Left renal cortex interstitium (tissue), 4 donors: Measurements from ENCODE around the gene RASL11A. TPM values are rescaled to one million over a fixed set of nuclear protein-coding genes. Genes with fewer than 3 reads are reported as not detected.
"Not testable (repeated sequence)": the region's sequence is repeated elsewhere in the genome, so short reads cannot be mapped to it uniquely, and the experiment has no call there.

Experiments
- DNase-seq, 4 donors: peaks; one replicate each; pipeline ENCODE4 v3.0.0-alpha.2; 2013; ENCODE audit warnings: low read depth in 4 of 4, low spot score in 2 of 4, missing footprints in 1 of 4
- polyA plus RNA-seq, 4 donors: library from polyadenylated mRNA; unstranded; fragments of 120-200 nt; gene quantifications; one replicate each; pipeline ENCODE4 v1.2.1, GENCODE V29; 2013; ENCODE audit not compliant: insufficient read length in 4 of 4

The RASL11A gene, protein sequence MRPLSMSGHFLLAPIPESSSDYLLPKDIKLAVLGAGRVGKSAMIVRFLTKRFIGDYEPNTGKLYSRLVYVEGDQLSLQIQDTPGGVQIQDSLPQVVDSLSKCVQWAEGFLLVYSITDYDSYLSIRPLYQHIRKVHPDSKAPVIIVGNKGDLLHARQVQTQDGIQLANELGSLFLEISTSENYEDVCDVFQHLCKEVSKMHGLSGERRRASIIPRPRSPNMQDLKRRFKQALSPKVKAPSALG
- polyA plus RNA-seq = 10 to 100 TPM; 23.6 to 40.0 (median 36.2) TPM

DNA sequence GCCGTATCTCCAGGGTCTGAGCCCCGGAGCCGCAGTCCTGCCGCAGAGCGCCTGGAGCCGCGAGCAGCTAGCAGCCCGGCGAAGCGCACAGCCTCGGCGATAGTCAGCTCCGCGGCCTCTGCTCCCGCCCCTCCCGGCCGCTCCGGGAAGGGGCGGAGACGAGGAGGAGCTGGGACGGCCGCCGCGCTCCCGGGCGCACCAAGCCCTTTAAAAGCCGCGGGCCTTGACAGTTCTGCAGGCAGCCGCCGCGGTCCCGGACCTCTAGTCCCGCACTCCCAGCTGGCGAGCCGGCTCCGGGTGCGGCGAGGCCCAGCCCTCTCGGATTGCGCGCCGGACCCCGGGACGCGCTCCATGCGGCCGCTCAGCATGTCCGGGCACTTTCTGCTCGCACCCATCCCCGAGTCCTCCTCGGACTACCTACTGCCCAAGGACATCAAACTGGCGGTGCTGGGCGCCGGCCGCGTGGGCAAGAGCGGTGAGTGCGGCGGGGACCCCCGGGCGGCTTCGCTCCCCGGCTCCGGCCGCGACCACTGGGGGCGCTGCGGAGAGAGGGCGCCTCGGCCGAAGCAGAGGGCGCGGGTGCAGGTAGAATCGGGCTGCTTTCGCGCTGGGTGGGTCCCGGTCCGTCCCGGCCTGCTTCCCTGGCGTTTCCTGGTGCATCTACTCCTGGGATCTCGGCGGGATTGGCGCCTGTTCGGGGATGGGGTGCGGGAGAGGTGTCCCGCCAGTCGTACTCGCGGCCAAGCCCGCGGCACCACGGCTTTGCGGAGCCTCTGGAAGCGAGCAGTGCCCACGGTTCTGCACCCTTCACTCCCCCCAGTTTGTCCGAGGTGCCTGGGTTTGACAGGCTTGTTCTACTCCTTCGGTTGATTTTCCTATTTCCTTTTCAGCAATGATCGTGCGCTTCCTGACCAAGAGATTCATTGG is at the start of gene RASL11A:
Gene RASL11A, plus strand, starts transcription at position 237 of the 927 bp plus-strand sequence. Its CDS starts 115 bp downstream, at position 352.
- peak in 3 of 4 donors; percentile 60 to 80 (median 75) for DNase-seq

DNA sequence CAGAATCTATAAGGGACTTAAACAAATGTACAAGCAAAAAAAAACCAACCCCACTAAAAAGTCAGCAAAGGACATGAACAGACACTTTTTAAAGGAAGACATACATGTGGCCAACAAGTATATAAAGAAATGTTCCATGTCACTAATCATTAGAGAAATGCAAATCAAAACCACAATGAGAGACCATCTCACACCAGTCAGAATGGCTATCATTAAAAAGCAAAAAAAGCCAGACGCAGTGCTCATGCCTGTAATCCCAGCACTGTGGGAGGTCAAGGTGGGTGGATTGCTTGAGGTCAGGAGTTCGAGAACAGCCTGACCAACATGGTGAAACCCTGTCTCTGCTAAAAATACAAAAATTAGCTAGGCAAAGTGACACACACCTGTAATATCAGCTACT is 48.5 kb upstream of the RASL11A start:
- not testable (repeated sequence) for DNase-seq

DNA sequence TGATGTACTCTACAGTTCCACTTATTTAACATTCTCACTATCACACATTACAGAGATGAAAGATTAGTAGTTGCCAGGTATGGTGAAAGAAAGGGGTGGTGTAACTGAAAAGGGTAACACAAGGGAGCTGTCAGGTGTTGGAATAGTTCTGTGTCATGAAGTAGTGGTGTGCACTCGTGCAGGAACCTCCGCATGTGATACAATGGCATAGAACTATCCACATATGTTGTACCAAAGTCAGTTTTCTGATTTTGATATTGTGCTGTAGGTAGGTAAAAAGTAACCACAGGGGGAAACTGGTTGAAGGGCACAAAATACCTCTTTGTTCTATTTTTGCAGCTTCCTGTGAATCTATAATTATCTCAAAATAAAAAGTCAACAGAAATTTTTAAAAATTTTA is 43.6 kb upstream of the RASL11A start:
- no peak for DNase-seq

DNA sequence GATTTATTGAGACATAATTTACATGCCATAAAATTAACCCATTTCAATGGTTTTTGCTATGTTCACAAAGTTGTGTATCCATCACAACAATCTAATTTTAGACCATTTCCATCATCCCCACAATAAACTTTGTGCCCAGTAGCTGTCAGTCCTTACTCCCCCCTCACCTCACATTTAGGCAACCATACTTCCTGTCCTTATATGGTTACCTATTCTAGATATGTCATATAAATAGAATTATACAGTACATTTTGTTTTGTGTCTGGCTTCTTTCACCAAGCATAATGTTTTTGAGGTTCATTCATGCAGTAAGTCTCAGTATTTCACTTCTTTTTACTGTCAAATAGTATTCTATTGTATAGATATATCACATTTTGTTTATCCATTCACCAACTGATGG is 42.5 kb upstream of the RASL11A start:
- no peak for DNase-seq

DNA sequence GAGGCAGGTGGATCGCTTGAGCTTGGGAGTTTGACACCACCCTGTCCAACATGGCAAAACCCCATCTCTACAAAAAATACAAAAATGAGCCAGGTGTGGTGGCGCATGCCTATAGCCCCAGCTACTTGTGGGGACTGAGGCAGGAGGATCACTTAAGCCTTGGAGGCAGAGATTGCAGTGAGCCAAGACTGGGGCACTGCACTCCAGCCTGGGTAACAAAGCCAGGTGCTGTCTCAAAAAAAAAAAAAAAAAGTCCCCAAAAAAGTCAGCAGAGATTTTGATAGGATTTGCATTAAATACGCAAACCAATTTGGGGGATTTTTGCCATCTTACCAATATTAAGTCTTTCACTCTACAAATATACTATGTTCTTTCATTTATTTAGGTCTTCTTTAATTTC is 41.0 kb upstream of the RASL11A start:
- no peak for DNase-seq

DNA sequence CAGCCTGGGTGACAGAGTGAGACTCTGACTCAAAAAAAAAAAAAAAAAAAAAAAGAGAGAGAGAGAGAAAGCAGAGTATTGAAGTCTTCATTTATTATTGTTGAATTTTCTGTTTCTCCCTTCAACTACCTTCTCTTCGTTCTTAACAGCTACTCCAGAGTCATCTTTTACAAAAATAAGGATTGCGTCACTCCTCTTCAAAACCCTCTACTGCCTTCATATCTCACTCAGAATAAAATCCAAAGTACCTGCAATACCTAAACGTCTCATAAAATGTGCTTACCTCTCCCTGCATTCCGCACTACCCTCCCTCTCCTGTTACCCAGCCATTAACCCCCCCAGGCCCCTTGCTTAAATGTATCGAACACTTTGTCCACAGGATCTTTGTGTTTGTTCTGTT is 36.7 kb upstream of the RASL11A start:
- DNase-seq = no peak

DNA sequence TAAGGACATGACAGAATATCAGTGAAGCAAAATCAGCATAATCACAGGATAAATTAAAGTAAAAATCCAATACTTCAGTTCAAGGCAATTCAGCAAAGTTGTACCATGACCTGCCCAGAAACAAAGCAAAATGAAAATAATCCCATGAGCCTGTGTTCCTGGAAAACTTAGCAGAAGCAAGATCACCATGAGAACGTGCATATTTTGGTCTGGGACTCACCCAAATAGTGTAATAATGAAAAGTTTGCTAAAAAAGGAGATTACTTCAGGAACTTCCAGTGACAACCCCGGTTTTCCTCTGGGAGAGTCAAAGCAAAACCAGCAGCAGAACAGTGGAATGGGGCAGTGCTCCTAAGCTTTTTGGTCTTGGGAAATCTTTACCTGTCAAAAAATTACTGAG is 34.2 kb upstream of the RASL11A start:
- no peak for DNase-seq

DNA sequence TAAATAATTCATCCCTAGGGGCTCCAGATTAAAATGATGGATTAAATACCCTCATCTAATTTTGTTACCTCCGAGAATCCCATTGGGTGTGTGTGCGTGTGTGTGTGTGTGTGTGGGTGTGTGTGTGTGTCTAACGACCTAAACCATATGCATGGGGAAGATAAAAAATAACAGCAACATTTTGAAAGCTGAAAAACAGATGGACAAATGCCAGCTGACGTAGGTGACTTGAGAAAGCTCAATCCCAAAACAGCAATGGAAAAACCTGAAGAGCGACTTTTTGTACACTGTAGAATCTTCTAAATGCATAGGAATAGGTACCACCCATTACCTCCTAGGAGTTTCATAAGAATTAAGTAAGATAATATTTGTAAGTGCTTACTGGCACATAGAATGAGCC is 27.9 kb upstream of the RASL11A start:
- no peak for DNase-seq

DNA sequence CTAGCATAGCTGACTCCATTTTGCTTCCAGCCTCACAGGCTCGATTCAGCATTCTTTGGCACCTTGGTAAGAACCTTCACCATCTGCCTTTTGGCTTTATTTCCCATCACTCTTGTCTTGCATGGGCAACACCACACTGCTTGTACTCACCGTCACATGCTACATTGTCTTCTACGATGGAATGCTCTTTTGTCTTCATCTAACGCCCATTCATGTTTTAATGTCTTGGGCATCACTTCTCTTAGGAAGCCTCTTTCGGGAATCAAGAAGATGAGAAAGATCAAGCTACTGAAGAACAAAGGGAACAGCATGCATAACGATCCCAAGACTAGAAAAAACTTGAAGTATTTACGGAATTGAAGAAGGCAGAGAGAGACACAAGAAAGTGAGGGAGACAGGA is 25.0 kb upstream of the RASL11A start:
- no peak for DNase-seq

DNA sequence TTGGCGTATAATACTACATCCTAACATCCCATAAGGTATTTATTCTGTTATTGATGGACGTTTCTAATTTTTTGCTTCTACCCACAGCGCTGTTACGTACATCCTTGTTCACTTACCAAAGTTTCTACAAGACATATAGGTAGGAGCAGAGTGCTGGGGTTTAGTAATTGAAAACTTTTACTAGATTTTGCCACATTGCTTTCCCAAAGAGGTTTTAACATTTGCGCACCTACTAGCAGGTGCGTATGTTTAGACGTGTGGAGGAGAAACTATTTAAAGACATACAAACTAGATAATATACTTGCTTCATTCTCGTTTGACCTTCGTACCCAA is 19.8 kb upstream of the RASL11A start:
- no peak for DNase-seq

DNA sequence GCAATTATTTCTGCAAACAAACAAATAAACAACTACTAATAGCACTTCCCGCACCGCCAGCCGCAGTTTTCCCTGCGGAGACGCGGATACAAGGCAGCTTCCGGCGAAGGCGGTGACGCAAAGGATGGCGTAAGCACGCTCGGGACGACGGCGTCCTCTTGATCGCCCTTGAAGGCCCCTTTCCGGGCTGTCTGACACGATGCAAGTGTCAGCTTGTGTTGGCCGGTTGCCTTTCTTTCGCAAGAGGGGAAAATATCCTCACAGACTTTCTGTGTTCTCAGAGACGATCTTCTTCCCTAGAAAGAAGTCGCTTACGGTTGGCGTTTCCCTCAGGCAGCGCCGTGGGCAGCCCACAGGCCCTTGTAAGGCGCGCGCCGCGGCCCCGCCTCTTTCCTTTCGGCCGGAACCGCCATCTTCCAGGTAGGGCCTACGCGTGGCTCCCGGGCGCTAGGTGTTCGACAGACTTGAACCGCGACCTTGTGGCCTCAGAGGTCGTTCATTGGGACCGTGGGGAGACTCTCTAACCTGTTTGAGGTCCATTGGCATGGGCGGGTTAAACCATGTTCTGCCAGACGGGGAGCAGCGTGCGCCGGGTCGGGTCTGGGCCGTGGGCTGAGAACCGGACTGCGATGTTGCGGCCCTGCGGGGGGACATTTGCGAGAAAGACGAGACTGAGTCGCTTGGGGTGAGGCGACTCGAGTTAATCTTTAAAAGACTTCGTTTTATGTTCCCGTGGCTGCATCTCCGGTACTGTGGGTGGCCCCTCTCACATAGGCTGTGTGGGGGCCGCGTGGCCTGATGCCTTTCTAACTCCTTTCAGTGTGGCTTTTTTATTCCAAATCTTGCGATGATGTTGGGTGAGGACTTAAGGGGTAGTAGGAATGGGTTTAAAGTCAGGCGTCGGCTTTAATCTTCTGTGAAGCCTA is 19.2 kb upstream of the RASL11A start, which contains the start of gene RPL21:
Gene RPL21, plus strand, starts transcription at position 393 of the 926 bp plus-strand sequence. CDS start 2,219 bp downstream, outside the sequence.
- peak; percentile 92 to 98 (median 96) for DNase-seq

DNA sequence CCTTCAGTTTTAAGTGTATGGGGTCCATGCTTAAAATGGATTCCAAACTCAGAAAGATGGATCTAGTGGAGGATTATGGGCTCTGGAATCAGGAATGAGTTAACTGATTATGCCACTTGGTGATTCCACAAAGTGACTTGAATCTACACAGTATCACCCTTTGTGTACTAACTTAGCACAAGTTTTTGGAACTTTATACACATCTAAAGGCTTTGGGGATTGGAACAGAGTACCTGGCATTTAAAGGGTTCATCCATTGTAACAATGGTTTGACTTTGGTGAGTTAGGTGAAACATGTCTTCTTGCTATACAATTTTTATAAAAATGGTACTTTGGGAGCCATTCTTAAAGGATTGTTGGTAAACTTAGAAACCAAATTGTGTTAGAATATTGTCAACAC is 18.2 kb upstream of the RASL11A start:
- DNase-seq = no peak

DNA sequence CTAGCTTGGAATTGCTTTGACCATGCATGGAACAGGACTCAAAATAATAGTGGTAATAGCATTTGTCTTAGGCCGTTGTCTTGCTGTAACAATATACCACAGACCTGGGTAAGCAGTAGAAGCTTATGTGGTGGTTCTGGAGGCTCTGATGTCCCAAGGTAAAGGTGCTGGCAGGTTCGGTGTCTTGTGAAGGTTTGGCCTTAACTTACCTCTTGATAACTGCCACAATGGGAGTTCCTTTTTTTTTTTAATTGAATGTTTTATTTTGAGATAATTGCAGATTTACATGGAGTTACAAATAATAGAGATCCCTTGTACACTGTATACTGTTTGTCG is 13.4 kb upstream of the RASL11A start:
- no peak for DNase-seq

DNA sequence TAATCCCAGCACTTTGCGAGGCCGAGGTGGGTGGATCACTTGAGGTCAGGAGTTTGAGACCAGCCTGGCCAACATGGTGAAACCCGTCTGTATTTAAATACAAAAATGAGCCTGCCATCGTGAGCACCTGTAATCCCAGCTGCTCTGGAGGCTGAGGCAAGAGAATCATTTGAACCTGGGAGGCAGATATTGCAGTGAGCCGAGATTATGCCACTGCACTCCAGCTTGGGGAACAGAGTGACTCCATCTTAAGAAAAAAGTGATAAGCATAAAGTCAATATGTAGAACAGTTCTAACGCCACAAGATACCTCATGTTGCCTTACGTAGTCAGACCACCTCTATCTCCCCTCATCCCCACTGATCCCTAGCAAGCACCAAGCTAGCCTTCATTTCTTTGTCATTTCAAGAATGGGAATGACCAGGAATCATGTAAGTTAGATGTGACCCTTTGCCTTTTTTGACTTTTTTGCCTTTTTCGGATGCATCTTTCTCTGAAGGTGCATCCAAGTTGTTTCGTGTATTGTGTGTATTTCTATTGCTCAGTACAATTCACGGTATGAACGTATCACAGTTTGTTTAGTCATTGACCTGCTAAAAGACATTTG is 12.9 kb upstream of the RASL11A start:
- no peak for DNase-seq

DNA sequence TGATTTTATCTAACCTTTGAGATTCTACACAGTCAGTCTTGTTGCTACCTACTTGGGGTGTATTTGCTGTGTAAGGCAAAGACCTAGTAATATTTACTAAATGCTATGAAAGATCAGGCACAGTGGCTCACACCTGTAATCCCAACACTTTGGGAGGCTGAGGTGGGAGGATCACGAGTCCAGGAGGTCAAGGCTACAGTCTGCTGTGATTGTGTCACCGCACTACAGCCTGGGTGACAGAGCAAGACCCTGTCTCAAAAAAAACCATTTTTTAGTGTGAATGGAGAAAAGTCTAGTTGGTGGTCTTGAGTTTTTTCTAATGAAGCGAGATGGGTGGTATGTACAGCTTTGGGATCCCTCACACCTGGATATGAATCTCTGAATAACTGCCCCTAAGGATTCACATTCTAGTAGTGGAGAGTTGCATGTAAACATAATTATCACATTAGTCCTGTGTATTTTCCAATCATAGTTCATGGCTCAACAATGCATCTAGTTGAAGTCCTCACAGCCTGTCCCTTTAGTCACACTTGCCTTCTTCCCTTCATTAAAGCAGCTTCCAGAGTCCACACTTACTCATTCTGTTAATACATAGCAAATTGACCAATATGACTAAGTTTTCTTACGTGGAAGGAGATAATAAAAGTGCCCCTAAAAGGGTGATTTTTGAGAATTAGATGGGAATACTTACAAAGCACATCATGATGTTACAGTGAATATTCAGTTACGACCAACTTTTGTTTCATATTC is 11.8 kb upstream of the RASL11A start:
- DNase-seq = no peak

DNA sequence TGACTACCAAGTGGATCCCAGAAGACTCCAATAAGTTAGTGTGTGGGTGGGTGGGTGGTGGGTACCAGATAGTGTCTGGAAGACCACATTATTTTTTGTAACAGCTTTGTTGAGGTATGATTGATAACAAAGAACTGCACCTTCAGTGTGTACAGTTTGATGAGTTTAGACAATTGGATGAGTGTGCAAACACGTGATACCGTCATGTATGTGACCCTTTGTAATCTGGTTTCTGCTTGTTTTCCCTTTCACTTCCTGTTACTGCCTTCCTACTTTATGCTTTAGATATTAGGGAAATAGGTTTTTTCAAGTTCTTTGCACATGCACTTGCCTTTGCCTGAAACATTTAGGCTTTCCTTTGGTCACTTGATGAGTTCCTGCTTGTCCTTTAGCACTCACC is 10.8 kb upstream of the RASL11A start:
- no peak for DNase-seq

DNA sequence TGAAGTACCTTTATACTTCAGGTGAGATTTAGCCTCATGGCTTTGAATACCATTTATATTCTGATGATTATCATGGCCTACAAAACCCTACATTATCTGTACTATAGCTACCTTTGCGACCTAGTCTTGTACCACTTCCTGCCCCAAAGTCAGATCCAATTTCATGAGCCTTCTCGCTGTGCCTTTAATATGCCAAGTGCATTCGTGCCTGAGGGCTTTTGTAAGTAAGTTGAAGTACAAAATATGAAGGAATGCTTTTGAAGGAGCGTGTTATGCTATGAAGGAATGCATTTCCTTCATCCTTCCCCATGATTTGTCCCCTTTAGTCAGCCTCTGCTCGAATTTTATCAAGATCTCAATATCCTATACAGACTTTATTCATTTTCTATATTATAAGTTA is 9.2 kb upstream of the RASL11A start:
- no peak for DNase-seq

DNA sequence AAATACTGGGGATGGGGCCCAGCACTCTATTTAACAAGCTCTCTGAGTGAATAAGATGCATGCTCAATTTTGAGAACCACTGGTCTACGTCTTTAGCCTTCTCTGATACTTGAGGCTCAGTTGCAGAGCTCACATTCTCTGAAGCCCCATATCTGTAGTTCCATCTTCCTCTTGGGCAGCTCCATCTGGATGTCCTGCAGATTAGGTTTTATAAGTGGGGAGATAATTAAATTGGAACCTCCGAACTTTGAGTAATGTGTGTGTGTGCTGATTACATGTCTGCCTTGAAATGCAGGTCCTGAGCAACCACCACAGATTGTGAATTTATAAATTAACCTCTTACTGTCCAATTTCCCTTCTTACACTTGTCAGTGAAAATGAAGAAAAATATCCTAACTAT is 7.2 kb upstream of the RASL11A start:
- no peak for DNase-seq

DNA sequence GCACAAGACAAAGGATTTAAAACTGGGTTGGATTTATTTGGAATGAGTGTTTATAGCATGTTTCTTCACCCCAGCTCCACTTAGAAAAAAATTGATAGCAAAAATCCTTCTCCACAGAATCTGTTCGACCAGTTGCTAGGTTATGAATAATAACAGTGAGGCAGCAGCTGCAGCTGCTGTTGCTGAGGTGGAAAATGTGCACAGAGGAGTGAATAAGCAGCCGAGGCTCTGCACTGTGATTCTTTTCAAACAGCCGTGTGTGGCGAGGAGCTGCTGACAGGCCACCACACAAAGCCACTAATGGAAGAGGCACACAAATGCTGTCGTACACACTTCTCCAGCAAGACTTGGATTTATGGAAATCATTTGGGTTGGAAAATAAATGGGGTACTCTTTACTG is 6.4 kb upstream of the RASL11A start:
- DNase-seq = no peak

DNA sequence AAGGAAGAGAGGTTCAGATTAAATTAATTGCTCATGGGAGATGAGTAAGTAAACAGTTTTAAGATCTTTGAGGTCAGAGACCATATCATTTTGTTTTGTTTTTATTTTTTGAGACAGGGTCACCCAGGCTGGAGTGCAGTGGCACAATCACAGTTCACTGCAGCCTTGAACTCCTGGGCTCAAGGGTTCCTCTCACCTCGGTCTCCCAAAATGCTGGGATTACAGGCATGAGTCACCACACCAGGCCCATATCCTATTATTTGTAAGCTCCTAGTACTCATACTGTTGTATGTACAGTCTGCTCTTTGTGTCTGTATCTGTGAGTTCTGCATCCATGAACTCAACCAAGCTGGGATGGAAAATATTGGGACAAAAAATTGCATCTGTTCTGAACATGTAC is 6.0 kb upstream of the RASL11A start:
- DNase-seq = no peak
